Activated CD8-positive, alpha-beta memory T cell treated with anti-CD3 and anti-CD28 coated beads, Interleukin-2, amount 50 U/mL, for 4 hours (primary cell): Measurements from ENCODE around the gene BSN.

Experiments
- DNase-seq: peaks from one replicate; pipeline ENCODE4 v3.0.0-alpha.2; 2020

BSN gene, protein sequence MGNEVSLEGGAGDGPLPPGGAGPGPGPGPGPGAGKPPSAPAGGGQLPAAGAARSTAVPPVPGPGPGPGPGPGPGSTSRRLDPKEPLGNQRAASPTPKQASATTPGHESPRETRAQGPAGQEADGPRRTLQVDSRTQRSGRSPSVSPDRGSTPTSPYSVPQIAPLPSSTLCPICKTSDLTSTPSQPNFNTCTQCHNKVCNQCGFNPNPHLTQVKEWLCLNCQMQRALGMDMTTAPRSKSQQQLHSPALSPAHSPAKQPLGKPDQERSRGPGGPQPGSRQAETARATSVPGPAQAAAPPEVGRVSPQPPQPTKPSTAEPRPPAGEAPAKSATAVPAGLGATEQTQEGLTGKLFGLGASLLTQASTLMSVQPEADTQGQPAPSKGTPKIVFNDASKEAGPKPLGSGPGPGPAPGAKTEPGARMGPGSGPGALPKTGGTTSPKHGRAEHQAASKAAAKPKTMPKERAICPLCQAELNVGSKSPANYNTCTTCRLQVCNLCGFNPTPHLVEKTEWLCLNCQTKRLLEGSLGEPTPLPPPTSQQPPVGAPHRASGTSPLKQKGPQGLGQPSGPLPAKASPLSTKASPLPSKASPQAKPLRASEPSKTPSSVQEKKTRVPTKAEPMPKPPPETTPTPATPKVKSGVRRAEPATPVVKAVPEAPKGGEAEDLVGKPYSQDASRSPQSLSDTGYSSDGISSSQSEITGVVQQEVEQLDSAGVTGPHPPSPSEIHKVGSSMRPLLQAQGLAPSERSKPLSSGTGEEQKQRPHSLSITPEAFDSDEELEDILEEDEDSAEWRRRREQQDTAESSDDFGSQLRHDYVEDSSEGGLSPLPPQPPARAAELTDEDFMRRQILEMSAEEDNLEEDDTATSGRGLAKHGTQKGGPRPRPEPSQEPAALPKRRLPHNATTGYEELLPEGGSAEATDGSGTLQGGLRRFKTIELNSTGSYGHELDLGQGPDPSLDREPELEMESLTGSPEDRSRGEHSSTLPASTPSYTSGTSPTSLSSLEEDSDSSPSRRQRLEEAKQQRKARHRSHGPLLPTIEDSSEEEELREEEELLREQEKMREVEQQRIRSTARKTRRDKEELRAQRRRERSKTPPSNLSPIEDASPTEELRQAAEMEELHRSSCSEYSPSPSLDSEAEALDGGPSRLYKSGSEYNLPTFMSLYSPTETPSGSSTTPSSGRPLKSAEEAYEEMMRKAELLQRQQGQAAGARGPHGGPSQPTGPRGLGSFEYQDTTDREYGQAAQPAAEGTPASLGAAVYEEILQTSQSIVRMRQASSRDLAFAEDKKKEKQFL (N-terminal part only)

DNA sequence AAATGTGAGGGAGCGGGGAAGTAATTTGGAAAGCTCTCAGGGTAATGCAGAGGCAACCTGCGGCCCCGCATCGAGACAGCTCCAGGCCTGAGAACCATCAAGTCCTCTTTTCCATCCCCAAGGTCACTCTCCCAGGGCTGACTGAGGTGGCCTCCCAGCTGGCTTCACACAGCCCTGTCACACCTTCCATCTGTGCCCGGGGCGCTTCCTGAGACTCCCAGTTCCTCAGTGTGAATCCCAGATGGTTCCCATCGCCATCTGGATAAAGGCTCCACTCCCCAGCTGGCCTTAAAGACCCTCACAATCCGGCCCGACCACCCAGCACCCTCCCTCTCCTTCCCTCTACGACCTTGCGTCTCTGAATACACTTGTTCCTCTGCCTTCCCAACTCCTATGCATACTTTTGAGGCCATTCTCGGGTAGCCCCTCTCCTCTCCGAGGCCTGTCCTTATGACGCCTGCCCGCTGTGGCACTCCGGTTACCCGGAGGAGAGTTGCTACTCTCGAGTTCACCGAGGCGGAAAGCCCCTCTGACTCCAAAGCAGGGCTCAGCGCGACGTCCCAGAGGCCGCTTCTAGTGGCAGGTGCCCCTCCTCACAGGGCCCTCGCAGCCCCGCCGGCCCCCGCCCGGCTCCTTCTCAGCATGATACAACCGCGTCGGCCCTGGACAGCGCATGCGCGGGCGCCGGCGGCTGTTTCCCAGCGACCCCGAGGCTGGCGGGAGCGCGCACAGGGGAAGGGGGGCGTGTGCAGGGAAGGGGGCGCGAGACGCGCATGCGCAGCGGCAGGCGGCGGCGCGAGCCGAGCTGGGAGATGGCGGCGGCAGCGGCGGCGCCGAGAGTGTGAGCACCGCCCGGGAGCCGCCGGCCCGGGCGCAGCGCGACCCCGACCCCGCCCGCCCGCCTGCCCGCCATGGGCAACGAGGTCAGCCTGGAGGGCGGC, at the start of gene BSN:
BSN (plus strand) TSS at position 786 of the 941 bp plus-strand sequence; CDS start at position 912, 126 bp downstream.
- peak; percentile 93 for DNase-seq

DNA sequence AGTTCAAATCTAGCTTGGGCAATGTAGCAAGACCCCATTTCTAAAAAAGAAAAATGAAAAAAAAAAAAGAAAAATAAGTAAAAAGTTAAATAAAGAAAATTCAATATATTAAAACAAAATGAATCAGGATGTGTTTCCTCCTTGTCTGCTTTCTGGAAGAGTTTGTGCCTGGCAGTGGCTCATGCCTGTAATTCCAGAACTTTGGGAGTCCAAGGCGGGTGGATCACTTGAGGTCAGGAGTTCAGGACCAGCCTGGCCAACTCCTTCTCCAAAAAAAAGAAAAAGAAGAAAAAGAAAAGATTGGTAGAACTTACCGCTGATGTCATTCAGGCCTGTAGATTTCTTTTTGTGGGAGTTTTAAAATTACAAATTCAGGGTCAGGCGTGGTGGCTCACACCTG, 47.4 kb upstream of the BSN start:
- DNase-seq, result no peak

DNA sequence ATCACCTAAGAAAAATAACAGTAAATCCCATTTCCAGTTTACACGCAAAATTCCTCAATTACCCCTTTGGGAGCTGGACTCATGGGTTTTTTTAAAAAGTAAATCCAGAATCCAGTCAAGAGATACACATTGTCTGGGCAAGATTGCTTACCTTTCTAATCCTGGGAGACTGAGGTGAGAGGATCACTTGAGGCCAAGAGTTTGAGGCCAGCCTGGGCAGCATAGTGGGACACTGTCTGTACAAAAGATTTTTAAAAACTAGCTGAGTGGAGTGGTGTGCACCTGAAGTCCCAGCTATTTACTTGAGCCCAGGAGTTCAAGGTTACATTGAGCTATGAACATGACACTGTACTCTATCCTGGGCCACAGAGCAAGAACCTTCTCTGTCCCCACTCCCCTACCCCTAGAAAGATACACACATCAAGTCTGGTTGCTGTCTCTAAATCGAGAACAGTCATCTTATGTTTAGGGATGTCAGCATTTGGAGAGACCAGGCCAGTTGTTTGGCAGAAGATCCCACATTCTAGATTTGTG, 45.2 kb upstream of the BSN start:
- DNase-seq, result no peak

DNA sequence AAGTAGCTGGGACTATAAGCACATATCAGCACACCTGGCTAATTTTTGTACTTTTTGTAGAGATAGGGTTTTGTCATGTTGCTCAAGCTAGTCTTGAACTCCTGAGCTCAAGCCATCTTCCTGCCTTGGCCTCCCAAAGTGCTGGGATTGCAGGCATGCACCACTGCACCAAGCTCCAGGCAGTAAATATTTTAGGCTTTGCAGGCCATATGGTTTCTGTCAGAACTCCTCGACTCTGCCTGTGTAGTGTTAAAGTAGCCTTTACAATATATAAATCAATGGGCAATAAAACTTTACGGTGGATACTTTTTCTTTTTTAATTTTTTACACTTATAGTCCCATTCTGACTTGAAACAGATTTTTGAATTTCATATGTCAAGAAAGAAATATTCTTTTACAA, 42.6 kb upstream of the BSN start:
- DNase-seq, result no peak

DNA sequence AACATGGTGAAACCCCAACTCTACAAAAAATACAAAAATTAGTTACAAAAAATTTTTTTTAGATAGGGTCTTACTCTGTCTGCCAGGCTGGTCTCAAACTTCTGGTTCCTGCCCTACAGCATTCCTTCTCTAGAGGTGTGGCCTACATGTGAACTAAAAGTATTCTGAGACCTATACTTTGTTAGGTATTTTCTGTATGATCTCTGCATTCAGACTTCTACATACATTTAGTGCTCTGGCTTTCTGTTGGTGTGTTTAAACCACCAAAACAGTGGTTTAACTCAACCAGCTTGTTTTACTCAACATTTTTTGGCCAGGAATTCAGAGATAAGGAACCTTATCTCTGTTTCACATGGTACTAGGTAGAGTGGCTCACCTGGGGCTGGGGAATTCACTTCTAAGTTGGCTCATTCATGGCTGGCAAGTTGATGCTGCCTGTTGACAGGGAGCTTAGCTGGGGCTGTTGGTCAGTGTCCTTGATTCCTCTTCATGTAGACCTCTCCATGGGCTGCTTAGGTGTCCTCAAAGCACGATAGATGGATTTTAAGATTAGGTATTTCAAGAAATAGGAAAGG, 41.4 kb upstream of the BSN start:
- no peak for DNase-seq

DNA sequence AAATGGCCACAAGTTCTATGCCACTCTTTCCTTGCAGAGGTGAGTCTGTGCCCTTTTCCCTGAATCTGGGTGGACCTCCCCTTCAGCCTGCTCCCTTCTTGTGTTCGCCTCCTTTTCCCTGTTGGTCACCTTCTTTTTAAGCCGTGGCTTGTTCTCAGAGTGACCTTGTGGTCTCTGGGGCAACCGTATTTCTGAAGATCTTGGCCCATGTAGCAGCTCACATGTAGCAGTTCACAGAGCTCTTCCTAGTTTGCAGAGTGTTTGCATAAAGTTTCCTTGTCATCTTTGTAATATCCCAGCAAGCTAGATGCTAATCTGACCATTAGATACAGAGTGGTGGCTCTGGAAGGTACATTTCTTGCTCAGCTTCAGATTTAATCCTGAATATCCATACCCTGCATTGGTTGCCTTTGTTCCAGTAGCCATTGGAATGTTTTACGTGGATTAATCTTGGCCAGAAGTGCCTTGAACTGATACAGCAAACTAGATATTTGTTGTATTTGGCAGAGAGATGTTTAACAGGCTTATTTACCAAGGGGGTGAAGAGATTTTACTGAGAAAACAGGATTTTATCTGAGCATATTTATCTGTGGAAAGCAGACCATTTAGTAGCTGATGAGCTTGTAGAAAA, 40.7 kb upstream of the BSN start:
- no peak for DNase-seq

DNA sequence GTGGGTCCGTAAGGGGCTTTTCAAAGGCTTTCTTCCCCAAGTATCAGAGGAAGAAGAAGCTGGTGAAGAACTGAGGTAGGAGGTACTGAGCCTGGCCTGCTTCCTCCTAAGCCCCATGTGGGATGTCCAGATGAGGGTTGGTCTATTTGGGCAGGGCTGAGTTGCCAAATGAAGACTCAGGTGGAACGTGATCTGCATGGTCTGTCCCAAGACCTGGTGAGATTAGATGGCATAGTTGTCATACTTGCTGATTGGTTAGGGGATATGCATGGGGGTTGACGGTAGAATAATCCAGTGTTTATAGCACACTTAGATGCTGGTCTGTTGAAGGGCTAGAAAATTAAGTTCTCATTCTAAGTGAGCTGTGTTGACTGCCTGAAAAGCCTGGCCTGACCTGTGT, 36.3 kb upstream of the BSN start:
- no peak for DNase-seq

DNA sequence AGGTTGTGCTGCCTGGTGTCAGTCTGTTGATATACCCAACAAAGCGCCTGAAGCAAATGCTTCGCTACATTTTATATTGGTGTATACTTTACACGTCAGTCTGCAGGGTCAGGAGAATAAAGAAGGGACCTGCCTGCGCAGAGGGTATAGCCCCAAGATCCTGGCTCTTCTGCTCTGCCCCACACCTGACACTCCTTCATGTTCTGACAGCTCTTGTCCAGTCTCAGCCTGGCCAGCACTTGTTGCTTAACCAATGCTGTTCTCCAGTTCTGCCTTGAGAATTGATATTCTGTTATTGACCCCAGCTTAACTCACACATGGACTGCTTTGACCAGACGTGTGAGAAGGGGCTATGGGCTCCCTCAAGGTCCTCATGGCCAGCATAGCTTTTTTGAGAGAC, 35.8 kb upstream of the BSN start:
- DNase-seq, result no peak

DNA sequence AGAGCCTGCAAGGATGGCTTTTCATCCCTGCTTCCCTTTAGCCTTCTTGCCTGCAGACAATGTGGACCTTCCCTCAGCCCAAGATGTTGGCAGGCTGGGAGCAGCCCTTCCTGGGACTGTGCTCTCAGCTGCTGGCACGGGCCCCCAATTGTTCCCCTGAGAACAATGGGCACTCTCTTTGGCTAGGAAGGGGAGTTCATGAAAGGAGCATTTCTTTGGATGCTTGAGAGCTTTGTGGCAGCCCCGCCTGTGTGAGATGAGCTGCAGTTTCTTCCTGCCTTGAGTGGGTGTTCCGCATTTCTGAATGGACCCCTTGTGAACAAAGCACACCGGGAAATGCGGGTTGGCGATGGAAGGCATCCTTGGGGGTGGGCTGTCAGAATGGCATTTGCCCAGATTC, 35.0 kb upstream of the BSN start:
- no peak for DNase-seq

DNA sequence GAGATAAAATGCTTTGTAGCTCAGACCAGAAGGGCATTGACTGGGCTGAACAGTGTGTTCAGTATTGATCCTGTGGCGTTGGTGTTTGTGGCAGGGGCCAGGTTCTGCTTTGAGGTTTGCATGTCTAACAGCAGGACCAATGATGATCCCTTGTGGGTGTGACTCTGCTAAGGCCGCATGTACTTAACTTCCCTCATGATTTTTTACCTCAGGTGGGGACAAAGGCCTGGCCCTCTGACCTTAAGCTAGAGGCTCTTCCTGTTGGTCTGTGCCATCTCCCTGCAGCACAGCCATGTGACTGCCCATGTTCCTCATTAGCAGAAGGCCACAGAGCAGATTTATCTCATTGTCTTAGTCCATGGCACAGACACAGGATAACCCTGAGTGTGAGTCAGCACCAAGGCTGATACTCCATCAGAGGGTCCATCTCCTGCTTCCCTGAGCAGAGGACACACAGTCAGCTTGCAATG, 34.3 kb upstream of the BSN start:
- DNase-seq, result no peak

DNA sequence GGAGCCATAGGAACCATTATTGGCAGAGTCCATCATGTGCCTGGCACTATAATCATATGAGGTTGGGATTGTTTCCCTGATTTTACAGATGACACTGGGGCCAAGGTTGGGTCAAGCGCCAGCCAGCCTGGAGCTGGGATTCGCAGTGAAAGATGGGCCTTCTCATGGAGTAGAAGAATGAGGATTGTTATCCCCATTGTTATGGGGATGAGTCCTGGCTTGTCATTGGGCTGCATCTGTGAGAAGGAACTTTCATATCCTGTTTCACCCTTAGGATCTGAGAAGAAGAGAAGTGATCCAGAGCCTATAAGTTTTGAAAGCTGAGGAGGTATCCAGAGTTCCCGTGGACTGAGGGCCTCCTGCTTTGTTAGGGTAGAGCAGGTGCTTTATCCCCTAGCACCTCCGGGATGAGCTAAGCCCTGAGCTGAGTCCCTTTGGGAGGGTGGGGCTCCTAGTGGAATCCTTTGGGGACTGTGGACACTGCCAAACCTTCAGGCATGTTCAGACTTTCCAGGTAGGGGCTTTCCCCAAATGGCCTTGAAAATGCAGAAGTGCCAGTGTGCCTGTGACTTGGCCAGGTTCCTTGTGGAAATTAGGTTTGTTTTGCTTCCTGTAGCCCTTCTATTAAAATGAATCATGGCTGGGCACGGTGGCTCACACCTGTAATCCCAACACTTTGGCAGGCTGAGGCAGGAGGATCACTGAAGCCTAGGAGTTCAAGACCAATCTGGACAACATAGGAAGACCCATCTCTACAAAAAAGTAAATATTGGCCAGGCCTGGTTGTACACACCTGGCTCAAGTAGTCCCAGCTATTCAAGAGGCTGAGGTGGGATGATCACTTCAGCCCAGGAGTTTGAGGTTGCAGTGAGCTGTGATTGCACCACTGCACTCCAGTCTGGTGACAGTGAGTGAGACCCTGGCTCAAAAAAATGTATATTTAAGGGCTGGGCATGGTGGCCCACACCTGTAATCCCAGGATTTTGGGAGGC, 30.2 kb upstream of the BSN start:
- DNase-seq, result no peak

DNA sequence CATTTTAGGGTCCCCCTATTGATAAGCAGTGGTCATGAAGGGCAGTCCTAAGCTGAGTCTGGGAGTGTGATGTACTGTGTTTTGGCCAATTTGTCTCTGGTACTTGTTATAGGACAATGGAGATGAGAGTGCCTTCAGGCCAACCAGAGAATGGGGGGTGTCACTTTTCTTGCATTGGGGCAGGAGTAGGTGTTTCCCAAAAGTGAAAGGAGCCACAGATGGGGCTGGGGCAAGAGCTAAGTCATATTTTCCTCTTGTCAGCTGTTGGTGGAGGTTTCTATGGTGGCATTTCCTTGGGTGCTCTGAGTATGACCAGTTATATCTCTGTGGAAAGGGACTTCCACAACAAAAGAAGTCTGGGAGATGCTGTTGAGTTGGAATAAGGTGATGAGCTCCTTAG, 24.7 kb upstream of the BSN start:
- no peak for DNase-seq

DNA sequence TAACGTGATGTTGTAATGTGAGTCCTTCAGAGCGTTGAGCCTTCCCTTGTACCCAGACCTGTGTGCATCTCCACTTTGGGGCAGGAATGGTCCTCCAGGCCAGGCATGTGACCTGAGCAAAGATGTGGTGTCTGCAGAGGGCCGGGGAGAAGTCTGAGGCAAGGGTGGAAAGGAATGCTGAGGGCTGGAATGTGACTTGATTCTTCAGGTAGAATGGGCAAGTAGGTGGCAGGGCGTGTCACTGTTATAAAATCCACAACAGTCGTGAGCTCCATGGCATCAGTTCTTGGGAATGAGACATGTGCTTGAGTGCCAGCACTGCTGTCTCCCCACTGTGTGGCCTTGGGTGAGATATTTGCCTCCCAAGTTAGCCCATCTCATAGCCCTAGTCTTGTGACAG, 24.0 kb upstream of the BSN start:
- no peak for DNase-seq

DNA sequence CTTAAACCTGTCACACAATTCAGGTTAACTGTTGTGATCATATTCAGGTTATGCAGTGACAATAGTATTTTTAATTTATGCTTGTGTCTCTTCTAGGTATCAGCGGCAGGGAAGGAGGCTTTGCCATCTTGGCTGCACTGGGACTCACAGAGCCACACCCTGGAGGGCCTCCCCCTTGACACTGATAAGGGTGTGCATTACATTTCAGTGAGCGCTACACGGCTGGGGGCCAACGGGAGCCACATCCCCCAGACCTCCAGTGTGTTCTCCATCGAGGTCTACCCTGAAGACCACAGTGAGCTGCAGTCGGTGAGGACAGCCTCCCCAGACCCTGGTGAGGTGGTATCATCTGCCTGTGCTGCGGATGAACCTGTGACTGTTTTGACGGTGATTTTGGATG, 23.6 kb upstream of the BSN start:
- DNase-seq, result no peak

DNA sequence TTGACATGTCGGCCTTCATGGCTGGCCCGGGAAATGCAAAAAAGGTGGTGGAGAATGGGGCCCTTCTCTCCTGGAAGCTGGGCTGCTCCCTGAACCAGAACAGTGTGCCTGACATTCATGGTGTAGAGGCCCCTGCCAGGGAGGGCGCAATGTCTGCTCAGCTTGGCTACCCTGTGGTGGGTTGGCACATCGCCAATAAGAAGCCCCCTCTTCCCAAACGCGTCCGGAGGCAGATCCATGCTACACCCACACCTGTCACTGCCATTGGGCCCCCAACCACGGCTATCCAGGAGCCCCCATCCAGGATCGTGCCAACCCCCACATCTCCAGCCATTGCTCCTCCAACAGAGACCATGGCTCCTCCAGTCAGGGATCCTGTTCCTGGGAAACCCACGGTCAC, 23.1 kb upstream of the BSN start:
- no peak for DNase-seq

DNA sequence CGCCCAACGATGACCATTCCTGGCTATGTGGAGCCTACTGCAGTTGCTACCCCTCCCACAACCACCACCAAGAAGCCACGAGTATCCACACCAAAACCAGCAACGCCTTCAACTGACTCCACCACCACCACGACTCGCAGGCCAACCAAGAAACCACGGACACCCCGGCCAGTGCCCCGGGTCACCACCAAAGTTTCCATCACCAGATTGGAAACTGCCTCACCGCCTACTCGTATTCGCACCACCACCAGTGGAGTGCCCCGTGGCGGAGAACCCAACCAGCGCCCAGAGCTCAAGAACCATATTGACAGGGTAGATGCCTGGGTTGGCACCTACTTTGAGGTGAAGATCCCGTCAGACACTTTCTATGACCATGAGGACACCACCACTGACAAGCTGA, 22.6 kb upstream of the BSN start:
- DNase-seq, result no peak

DNA sequence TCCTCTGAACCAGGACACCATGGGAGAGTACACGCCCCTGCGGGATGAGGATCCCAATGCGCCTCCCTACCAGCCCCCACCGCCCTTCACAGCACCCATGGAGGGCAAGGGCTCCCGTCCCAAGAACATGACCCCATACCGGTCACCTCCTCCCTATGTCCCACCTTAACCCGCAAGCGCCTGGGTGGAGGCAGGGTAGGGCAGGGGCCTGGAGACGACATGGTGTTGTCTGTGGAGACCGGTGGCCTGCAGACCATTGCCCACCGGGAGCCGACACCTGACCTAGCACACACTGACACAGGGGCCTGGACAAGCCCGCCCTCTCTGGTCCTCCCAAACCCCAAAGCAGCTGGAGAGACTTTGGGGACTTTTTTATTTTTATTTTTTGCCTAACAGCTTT, 21.2 kb upstream of the BSN start:
- DNase-seq, result no peak

DNA sequence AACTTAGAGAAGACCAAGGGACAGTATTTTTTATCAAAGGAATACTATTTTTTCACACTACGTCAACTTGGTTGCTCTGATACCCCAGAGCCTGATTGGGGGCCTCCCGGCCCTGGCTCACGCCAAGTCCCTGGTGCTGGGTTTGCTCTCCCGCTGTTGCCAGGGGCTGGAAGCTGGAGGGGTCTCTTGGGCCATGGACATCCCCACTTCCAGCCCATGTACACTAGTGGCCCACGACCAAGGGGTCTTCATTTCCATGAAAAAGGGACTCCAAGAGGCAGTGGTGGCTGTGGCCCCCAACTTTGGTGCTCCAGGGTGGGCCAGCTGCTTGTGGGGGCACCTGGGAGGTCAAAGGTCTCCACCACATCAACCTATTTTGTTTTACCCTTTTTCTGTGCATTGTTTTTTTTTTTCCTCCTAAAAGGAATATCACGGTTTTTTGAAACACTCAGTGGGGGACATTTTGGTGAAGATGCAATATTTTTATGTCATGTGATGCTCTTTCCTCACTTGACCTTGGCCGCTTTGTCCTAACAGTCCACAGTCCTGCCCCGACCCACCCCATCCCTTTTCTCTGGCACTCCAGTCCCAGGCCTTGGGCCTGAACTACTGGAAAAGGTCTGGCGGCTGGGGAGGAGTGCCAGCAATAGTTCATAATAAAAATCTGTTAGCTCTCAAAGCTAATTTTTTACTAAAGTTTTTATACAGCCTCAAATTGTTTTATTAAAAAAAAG, 20.3 kb upstream of the BSN start:
- no peak for DNase-seq
